HG02623 (cell line): Measurements from ENCODE around the gene CLDN22.

Experiments used
- ATAC-seq: cut with Tn5 transposase; IDR thresholded peaks from one replicate; pipeline ENCODE4 v1.9.1; 2021; ENCODE audit warnings: moderate library complexity; ENCODE audit not compliant: unreplicated experiment

The CLDN22 gene

DNA sequence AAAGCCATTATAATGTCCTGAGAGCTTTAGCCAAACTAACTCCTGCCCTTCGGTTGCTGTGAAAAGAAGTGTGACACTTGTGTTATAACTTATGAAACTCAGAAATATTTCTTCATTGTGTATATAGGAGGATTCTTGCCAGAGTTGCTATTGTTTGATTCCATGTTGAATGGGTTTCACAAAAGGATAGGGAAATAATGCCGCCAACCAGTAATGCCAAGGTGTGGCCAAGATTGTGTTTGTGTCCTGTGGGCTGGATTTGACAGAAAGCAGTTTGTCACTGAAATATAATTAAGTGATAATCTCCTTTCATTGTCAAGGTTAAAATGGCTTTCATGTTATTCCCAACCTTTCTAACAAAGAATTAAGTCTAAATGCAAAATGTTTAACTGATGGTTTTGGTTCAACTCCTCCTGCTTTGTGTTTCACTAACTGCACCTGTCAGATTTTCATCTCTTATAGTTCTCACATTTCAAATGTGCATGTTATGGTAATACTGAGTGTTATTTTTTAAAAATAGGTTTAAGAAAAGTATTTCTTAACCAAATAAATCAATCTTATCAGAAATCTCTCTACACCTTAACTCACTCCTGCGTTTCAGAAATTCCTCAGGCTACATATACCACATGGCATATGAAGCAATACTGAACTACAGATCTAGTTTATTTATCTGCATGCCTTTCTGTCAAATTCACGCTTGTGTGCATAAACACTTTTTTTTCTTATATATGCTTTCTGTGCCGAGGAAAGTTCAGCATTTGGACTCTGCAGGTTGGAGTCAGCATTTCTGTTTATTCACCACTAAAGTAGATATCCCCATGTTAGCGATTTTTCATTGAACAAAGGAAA is at the start of gene CLDN22:
CLDN22 (minus strand) TSS at position 66 of the 849 bp plus-strand sequence; CDS start at position 8, 58 bp downstream.
- no peak for ATAC-seq

DNA sequence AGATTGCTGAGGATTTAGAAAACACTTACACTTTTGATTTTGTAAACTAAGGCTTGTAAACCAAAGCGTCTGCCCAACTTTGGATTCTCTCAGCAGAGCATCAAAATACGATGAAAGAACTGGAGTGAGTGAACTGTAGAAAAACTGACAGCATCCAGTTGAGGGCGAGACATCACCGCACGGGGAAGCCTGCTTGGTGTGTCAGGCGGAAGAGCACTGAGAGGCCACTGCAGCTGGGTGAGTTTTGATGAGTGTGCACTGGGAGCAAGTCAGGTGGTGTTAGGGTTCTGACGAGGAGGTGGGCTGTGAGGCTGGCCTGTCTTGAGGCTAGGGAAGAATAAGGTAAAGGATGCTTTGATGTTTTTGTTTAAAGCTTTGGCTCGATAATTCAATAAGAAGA is 49.0 kb upstream of the CLDN22 start:
- ATAC-seq = no peak

- ATAC-seq = no peak
These were observed 46.2 kb upstream of the CLDN22 start for GRCh38 chr4:183366206-183366835.

GRCh38 chr4:183364025-183364424 is 43.9 kb upstream of the CLDN22 start:
- ATAC-seq = no peak

DNA sequence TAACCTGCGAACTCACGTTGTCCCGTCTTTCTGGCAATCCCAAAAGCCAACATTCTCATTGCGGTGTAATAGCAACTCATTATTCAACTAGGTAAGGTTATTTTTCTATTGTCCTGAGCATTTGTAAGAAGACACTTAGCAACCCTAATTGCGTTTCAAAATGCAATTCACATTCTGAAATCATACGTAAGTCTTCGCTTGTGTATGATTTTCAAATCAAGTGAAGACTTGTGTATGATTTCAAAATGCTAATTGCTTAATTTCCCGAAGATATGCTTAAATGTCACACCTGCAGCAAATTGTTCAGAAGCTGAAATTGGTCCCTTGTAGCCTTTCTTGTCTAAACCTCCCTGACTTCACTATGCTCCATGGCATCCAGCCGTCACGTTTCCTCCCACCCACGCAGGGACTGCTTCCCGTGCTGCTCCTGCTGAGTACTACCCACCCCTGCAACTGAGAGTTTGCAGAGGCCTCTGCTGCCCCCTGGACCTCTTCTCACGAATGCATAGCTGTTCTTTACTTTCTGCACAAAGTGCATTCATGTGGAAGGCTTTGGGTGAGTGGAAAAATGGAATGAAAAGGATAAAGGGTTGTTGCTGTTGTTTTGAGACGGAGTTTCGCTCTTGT is 43.0 kb upstream of the CLDN22 start:
- no peak for ATAC-seq

DNA sequence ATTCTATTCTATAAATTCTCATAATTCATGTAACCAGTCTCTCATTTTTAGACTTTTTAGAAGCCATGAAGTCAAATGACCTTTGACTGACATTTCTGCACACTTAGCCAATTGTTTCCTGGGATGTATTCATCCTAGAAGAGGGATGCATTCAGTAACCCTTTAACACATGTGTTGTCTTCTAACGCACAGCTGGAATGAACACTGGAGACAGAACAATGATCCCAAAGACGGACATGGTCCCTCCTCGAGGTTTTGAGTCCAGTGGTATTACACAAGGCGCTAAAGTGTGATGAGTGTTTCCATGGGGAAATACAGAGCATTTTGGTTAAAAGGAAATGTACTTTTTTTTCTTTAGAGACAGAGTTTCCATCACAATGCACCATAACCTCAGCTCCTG is 42.0 kb upstream of the CLDN22 start:
- ATAC-seq = no peak

DNA sequence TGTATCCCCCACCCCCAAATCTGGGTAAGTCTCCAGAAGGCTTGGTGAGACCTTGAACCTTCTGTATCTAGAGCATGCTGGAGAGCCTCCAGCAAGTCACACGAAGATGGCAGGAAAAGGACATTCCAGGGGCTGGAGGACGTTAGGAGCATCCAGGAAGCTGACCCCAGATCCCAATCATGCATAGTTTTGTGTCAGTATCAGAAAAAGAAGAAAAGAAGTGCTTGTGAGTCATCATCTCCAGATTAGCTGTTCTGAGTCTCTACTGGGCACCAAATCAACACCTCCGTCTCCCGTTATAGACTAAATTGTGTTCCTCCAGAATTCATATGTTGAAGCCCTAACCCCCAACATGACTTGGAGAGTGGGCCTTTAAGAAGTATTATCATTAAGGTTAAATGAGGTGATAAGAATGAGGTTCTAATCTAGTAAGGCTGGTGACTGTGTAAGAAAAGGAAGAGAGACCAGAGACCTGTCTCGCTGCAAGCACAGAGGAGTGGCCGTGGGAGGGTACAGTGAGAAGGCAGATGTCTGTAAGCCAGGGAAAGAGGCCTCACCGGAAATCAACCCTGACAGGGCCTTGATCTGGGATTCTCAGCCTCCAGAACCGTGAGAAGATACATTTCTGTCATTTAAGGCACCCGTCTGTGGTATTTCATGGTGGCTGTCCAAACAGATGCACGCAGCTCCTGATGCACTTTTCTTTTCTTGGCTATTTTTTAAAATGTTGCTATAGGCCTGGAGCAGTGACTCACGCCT is 40.3 kb upstream of the CLDN22 start:
- no peak for ATAC-seq

GRCh38 chr4:183358215-183358755 is 38.2 kb upstream of the CLDN22 start:
- no peak for ATAC-seq

GRCh38 chr4:183356931-183357675 is 37.0 kb upstream of the CLDN22 start:
- no peak for ATAC-seq

- ATAC-seq = no peak
These were observed 36.2 kb upstream of the CLDN22 start for GRCh38 chr4:183356173-183356830.

DNA sequence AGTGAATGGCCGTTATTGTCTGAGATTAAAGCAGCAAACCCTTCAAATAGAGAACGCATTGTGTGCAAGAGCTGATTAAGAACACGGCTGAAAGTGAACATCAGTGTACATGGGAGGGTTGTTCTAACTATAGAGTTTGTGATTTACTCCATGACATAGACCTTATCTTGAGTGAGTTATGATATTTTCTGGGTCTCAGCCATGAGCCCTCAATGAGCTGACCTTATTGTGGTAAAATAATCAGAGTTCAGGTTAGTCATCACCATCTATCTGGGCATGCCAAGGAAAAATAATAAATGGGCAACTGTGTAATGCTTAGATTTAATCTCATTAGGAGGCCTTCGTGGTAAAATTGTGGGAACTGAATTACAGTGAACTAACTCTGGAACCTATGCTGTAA is 35.3 kb upstream of the CLDN22 start:
- no peak for ATAC-seq

DNA sequence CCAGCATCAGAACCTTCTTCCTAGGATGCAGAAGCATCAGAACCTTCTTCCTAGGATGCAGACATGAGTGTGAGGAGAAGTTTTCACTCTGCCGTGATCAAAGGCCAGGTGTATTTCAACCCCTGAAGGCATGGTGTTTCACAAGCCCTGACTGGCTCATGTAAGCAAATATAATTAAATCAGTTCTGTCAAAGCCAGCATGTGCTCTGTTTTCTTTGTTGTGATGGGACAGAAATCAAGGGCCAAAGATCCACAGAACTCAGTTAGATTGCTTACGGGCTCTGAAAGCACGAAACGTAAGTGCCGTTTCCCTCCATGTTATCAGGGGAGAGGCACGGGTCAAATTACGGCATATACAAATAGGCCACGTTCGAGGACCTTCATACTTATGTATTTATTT is 34.1 kb upstream of the CLDN22 start:
- ATAC-seq = no peak

DNA sequence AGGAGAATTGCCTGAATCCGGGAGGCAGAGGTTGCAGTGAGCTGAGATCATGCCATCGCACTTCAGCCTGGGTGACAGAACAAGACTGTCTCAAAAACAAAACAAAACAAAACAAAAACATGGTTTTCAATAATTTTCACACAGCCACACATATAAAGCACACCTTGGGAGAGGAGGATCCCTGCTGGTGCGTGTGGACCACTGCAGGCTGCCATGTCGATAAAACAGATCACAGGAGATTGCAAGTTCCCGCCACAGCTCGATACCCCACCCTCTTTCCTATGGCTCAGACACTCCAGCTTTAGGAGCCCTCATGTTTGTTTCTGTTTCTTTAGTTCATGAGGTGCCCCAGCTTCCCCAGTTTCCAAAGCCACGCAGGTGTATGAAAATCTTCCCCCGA is 33.5 kb upstream of the CLDN22 start:
- ATAC-seq = no peak

GRCh38 chr4:183352546-183352945 is 32.5 kb upstream of the CLDN22 start:
- ATAC-seq = no peak

DNA sequence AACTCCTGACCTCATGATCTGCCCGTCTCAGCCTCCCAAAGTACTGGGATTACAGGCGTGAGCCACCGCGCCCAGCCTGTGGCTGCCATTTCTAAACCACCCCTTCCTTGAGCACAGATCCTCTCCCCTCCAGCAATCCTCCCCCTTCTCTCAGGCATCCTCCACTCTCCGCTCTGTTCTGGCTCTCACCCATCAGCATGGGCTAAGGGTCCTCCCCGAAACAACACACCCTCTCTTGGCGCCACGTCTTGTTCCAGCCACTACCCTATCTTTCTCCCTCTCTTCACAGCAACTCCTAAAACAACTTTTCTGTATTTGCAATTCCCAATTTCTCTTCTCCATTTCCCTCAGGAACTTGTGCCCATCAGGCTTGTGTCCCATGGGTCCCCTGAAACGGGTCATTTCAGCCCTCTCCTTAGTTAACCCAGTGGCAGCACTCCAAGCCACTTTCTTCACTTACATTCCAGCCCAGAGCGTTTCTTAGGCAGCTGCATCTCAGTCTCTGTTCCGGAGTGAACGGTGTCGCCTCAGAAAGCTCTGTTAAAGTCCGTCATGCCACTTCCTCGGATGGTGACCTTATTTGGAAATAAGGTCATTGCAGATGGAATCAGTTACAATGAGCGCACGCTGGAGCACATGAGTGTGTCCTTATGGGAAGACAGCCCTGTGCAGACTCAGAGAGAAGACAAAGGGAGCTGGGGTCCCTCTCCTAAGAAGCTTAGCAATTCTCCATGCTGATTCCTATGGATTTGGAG is 30.4 kb upstream of the CLDN22 start:
- no peak for ATAC-seq

- ATAC-seq = no peak
These were observed 29.6 kb upstream of the CLDN22 start for GRCh38 chr4:183349673-183350072.

- no peak for ATAC-seq
These were observed 28.9 kb upstream of the CLDN22 start for GRCh38 chr4:183348706-183349659.

GRCh38 chr4:183348136-183348535 is 28.1 kb upstream of the CLDN22 start:
- ATAC-seq = no peak
